ENCODE measurements around the gene PEPD.

Gene PEPD

GRCh38 chr19:33458171-33458633, 63.4 kb downstream of the PEPD start:
- DNase-seq (ENCODE audit: low read depth) = no peak

GRCh38 chr19:33456845-33457220, 64.8 kb downstream of the PEPD start:
- DNase-seq (ENCODE audit: low read depth) = no peak

DNA sequence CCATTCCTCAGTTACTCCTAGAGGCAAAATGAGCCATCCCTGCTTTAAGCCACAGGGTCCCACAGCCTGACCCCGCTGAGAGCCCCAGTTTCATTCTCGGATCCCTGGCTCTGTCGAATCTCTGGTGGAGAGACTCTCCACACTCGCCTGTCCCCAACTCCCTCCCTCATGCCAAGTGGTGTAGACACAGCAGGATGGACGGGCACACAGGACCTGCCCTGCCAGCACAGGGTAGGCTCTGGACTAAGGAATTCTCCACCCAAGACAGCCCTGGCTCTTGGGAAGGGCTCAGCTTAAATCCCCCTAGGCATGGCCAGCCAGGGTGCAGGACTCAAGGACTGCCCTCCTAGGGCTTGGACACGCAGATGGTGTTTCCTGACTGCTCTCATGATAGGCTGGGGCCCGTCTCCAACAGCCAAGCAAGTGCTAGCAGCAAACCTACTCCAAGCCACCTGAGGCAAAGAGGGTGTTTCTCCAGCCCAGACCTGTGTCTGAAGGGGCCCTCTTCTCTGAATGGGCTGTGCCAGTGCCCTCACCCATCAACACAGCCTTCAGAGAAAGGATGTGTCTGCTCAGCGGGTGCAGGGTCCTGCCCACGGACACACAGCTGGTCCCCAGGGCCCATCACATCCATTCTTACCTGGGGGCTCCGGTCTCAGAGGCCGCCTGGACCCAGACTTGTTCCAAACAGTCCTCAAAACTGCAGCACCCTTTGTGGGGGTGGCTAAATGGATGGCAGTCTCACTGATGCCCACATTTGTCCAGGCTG, 65.3 kb downstream of the PEPD start:
- no peak for DNase-seq (ENCODE audit: low read depth)

DNA sequence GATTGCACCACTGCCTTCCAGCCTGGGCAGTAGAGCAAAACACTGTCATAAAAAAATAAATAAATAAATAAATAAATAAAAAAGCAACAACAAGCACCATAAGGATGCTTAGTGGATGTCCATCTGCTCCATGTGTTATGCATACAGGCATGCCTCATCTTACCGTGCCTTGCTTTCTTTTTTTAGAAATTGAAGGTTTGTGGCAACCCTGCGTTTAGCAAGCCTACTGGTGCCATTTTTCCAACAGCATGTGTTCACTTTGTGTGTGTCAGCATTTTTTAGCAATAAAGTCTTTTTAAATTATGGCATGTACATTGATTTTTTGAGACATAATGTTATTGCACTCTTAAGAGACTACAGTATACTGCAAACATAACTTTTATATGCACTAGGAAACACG, 68.3 kb downstream of the PEPD start:
- DNase-seq (ENCODE audit: low read depth) = no peak

- DNase-seq (ENCODE audit: low read depth) = no peak
Measured at GRCh38 chr19:33450689-33451088, 70.9 kb downstream of the PEPD start.

GRCh38 chr19:33449799-33450198, 71.8 kb downstream of the PEPD start:
- DNase-seq (ENCODE audit: low read depth) = no peak

GRCh38 chr19:33448159-33448516, 73.5 kb downstream of the PEPD start:
- DNase-seq (ENCODE audit: low read depth) = no peak

DNA sequence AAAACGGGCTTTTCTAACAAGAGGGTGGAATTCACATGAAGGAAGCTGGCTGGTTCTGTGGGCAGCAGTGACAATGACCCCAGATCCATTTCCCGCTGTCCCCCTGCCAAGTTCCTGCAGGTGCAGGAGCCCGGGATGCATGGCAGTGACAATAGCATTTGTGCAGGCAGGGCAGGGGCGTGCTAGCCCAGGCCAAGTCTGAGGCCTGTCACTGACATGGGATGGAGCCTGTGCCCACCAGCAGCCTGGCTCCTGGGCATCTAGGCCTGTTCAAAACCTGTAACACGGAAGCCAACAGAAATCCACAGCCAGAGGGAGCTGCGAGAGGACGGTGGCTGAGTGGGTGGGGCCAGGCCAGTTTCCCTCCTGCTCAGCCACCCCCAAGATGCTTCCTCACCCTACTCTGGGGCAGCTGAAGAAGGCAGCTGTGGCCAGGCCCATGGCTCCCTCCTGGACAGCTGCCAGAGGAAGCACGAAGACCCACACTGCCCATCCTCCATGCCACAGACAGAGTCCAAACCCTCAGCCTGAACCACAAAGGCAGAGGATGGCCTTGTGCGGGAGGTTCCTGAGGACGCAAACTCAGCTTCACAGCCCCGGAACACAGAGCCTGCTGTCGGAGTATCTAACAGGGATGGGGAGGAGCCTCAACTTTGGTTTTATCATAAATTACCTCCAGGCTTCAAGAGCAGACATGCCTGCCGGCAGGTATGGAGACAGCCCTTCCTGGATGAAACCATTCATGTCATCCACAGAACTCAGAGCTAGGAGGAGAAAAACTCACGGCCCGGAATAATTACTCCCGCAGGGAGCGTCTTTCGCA, 74.0 kb downstream of the PEPD start:
- DNase-seq (ENCODE audit: low read depth) = no peak

GRCh38 chr19:33446330-33447293, 75.0 kb downstream of the PEPD start:
- no peak for DNase-seq (ENCODE audit: low read depth)

DNA sequence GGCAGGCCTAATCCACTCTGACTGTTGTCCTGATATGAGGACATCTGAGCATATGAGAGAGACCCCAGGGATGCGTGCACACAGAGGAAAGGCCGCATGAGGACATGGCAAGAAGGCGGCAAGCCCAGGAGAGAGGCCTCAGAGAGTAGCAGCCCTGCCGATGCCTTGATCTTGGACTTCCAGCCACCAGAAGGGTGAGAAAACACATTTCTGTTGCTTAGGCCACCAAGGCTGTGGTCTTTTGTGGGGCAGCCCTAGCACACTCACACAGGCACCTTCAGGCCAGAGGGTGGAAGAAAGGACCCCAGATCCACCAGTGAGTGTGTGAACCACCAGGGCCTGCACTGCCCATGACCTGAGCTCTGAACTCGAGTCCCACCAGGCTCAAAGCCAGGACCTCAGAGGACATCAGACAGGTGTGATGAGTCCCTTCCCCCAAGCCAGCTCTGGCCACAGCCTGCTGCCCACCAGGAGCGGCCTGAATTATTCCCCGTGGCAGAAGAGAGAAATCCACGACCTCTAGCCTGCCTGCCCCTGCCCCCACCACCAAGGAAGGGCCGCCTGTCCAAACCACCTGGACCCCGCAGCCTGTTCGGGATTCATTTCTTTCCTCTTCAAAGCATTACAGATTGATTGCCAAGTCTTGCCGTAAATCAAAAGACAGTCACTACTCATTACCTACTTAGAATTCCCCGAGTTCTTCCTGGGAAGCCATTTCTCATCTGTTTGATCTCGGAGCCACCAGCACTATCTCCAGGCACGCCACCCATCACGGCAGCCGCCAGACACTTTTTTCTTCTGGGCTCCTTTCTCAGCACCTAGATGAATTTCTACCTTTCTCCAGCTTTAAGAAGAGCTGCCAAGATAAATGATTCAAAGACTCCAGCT, 75.9 kb downstream of the PEPD start:
- no peak for DNase-seq (ENCODE audit: low read depth)

DNA sequence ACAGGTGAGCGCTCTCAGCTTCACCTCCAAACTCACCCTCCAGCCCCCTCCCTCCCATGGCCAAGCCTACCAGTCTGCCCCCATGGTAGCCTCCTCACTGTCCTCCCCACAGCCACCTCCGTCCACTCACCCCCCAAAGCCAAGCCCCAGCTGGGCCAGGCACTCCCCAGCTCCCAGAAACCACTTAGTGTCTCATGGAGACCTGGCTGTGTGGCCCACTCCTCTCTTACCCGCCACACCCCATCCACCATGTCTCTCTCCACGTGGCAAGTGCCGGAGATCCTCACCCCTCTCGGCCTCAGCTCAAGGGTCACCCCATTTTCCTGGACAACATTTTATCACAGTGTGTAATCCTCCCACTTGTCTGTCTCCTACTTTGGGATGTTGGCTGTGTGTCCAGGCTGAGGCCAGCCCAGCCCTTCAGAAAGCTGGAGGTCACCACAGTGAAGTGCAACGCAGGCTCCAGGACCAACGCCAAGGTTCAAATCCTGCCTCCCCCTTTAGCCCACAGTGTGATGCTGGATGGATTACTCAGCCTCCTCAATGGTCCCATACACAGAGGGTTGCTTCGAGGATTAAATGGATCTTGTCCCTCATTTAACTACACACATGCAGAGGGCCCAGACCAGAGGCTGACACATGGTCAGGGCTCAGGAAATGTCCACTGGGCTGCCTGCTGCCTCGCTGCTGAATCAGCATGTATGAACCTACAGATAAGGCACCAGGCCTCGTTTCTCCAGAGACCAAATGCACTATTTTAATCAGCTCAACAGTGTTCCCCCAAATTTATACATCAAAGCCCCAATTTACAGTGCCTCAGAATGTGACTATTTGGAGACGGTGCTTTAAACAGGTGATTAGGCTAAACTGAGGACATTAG, 76.8 kb downstream of the PEPD start:
- no peak for DNase-seq (ENCODE audit: low read depth)

- DNase-seq (ENCODE audit: low read depth) = no peak
Measured at GRCh38 chr19:33443638-33444561, 77.7 kb downstream of the PEPD start.

DNA sequence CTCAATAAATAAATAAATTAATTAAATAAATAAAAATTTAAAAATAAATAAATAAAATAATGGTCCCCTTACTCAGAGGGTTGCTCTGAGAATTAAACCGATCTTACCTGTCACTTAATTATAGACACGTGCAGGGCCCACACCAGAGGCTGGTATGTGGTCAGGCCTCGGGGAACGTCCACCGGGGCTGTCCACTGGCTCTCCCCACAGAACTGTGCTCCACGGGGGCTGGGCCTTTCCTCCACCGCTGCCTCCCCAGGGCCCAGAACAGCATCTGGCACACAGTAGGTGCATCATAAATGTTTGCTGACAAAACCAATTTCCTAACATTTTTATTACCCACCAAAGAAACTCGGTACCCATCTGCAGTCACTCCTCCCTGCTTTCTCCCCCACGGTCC, 78.9 kb downstream of the PEPD start:
- DNase-seq (ENCODE audit: low read depth) = no peak

- no peak for DNase-seq (ENCODE audit: low read depth)
Measured at GRCh38 chr19:33441828-33442227, 79.8 kb downstream of the PEPD start.

DNA sequence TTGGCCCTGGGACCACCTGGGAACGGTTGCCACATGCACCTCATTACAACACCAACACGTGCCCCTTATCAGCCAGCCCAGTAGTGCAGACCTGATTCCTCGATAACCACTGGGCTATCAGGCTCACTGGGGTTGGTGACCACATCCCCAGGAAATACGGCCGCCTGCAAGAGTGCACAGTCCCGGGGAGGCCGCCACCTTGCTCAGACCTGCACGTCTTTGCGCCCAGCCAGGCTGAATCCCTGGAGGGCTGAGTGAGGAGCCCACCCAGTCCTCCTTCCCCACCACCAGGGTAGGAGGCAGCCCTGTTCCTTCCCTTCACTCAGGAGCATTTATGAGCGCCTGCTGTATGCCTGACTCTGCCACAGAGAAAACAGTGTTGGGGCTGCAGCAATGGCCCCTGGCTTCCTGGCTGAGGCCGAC, 80.3 kb downstream of the PEPD start:
- no peak for DNase-seq (ENCODE audit: low read depth)

- no peak for DNase-seq (ENCODE audit: low read depth)
Measured at GRCh38 chr19:33440682-33441081, 80.9 kb downstream of the PEPD start.

DNA sequence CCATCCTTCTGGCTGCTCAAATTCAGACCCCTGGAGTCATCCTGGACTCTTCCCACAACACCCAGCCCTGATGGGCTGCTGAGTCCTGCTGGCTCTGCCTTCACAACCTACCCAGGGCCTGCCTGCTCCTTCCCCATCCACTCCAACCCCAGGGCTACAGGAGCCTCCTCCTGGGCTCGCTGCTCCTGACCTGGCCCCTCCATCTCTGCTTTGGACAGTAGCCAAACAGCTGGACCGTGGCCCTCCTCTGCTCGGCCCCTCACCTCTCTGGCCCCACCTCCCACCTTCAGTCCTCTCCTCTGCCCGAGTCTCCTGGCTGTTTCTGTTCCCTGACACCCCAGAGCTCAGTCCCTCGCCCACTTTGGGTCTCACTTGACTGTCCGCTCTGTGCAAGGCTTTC, 81.3 kb downstream of the PEPD start:
- DNase-seq (ENCODE audit: low read depth) = no peak

DNA sequence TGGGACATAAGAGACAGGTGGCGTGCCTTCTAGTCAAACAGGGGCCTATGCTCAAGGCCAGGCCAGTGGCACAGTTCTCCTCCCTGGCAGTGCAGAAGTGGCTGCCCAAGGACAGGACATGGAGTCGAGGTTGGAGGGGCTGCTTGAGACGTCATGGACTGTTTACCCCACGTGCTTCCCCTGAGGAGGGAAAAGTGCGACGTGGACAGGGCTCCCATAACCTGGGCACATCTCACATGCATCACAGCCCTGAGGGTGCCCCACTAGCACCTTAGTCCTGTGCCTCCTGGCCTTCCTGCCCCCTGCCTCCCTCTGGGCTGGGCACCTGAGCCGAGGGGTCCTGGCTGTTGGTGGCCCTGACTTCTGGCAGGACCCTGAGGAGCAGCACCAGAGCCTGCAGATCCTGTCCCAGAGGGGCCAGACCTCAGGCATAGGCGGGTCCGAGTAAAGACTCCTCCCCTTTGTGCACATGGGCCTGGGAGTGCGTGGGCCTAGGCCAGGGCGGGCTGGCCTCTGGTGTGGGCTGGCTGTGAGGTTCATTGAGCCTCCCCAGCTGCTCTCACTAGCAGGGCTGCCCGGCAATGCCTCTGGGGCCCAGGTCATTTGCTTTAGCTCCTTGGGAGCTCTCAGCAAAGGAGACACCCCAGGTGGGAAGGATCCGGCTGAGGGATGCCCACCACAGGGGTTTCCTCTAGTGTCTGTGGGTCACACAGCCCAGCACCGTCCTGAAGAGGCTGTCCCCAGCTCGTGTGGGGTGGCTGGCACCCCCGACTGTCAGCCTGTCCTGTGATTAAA, 82.4 kb downstream of the PEPD start:
- no peak for DNase-seq (ENCODE audit: low read depth)

Measured in stimulated activated CD8-positive, alpha-beta memory T cell treated with anti-CD3 and anti-CD28 coated beads, Interleukin-15, amount 100 ng/mL, for 1 hour (primary cell).